GM19239 (cell line): ENCODE results near the gene MAP4K3.
"Not testable (repeated sequence)": the region's sequence is repeated elsewhere in the genome, so short reads cannot be mapped to it uniquely, and the experiment has no call there.

Experiments
- DNase-seq: peaks from one replicate; pipeline ENCODE4 v3.0.0; 2011; ENCODE audit warnings: low spot score; ENCODE audit not compliant: insufficient read length
- FAIRE-seq: peaks from 2 replicates; lab custom pipeline; 2011; peaks lifted over from hg19 to GRCh38; lab: Jason Lieb, UNC

Gene MAP4K3

DNA sequence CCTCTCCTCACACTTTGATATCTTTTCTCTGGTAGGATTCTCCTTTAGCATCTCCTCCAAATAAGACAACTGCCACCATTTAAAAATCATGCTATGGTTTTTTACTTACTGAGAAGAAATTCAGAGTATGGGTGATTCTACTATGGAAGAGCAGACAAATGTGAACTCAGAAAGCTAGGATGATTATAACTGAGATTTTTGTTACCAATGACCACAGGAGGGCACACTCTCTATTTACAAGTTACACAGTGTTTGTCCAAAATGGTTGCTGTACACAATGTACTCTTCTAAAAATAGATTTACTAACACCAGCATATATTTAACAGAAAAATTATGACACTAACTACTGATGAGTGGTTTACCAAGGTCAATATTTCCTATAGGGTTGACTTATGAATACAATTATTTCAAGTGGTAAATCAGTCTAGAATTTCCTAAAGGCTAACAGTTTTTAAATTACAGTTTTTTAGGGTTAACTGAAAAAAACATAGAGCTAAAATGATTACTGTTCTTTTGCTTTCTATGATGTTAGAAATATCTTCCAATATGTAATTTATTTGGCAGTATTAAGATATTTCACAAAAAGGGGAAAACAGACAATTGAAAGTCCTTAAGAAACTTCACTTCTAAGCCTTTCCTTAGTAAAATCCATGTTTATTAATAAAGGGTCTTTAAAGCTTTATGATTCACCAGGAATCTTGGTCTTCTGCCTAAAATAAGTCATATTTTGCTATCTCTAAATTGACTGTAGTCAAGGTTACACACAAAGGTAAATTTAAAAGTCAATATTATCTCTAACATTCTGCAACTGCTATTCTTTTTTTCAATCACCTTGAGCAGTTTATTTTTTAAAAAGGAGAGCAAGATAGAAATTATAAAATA is 57.2 kb downstream of the MAP4K3 start:
- peak; percentile 86 for FAIRE-seq
- no peak for DNase-seq

DNA sequence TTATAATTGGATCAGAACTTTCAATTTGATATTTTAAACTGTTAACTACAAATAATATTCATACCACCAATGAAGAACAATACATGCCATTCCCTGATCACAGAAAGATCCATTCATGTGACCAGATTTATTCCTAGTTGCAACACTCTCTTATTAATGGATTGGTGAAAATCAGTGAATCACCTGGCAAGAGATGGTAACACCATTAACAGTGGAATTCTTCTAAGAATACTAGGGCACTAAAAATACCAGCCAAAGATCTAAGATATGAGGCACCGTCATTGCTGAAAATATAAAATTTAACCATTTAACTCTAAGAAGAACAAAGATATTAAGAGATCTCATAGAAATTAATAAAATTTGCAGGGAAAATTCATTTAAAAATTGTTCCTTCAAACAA is 58.1 kb downstream of the MAP4K3 start:
- no peak for DNase-seq
- no peak for FAIRE-seq

DNA sequence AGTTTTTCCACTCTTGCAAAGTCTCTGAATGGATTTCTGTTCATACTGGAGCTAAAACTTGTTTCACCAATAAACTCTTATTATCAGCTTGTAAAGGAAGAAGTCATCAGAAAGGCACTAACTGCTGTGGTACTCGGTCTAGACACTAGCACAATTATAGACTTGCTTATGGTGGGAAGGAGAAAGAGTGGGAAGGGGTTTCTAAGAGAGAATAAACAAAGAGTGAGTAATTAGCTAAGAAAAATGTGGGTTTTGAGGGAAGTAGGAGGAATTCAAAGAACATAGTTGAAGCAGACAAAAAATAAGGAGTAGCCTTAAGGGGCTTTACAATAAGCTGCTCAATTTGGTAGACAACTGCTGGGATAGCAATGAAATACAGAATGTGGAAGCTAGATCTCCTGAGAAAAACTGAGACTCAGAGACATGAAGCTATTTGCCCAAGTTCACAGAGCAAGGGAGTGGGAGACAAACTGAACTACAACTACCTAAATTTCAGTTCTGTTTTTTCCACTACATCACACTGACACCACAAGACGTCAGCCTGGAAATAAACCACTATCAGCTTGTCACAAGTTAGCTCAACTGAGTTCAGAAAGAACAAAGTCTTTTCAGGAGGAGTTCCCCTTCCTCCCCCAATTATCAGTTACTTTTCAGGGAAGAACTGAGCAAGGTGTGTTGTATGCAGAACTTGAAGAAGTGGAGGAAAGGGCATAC is 59.7 kb downstream of the MAP4K3 start:
- no peak for DNase-seq
- peak; percentile 83 for FAIRE-seq

DNA sequence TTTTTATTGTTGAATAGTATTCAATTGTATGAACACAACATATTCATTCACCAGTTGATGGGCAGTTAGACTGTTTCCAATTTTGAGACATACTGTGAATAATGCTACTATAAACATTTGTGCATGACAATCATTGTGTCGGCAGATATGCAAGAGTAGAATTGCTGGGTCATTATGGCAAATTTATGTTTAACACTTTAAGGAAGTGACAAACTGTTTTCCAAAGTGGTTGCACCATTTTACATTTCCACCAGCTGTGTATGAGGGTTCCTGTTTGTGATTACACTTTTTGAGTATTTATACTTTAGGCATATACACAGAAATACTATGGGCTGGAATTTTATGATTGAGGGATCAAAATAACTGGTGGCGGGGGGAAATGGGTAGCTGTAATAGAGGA is 61.2 kb downstream of the MAP4K3 start:
- FAIRE-seq = no peak

DNA sequence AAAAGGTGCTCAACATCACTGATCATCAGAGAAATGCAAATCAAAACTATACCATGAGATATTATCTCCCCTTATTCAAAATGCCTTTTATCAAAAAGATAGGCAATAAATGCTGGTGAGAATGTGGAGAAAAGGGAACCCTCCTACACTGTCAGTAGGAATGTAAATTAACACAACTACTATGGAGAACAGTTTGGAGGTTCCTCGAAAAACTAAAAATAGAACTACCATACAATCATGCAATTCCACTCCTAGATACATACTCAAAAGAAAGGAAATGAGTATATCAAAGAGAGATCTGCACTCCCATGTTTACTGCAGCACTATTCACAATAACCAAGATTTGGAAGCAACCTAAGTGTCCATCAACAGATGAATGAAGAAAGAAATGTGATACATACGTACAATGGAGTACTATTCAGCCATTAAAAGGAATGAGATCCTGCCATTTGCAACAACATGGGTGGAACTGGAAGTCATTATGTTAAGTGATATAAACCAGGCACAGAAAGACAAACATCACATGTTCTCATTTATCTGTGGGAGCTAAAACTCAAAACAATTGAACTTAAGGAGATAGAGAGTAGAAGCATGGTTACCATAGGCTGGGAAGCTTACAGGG is 63.8 kb downstream of the MAP4K3 start:
- no peak for FAIRE-seq
- DNase-seq = no peak

More for the DNA sequence above, 61.2 kb downstream of the MAP4K3 start:
- DNase-seq = no peak

DNA sequence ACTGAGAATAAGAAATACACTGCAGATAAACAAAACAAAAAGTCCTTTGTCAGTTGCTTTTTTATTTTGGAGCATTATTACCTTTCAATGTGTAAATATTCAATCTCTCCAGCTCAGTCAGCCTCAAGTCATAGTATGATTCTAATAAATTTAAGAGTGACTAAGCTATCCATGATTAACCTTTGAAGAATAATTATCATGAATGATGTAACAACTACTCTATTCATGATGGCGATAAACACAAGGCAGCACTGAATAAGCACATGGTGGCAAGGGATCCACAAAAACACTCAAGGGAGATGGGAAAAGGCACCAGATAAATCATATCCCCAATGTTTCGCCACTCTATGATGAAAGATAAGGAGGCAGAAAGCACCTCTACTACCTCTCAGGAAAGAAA is 67.0 kb downstream of the MAP4K3 start:
- DNase-seq (no peak), FAIRE-seq (no peak)

DNA sequence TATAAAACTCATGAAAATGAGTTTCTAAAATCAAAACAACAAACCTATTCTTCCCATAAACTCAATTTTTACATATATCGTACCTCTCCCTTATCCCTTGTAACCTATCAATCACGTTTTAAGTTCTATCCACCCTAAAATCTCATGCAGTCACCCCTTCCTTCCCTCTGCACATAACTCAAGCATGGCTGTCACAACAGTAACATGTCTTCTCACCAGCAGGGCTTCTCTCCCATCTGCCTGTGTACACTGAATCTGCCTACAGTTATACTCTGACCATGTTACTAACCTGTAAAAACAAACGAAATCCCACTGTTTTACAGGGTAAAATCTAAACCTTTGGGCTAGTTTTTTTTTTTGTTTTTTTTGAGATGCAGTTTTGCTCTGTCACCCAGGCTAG is 68.2 kb downstream of the MAP4K3 start:
- FAIRE-seq = no peak
- DNase-seq = no peak

DNA sequence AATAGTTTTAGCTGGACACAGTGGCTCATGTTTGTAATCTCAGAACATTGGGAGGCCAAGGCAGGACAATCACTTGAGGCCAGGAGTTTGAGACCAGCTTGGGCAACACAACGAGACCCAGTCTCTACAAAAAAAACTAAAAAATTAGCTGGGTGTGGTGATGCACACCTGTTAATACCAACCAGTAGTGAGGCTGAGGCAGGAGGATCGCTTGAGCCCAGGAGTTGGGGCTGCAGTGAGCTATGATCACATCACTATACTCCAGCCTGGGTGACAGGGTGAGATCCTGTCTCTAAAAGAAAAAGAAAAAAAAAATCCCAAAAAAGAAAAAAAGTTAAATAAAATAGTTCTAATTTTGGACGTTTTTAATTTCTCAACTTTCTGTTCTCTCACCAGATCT is 68.7 kb downstream of the MAP4K3 start:
- no peak for DNase-seq
- no peak for FAIRE-seq

DNA sequence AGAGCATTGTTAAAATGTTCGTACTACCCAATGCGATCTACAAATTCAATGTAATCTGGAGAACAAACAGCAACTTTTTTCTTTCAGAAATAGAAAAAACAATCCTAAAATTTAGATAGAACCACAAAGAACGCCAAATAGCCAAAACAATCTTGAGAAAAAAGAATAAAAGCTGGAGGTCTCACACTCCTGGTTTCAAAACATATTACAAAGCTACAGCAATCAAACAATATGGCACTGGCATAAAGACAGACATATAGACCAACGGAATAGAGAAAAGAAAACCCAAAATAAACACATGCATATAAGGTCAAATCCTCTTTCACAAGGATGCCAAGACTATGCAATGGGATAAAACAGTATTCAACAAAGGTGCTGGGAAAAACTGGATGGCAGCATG is 74.5 kb downstream of the MAP4K3 start:
- DNase-seq = no peak
- FAIRE-seq = no peak

DNA sequence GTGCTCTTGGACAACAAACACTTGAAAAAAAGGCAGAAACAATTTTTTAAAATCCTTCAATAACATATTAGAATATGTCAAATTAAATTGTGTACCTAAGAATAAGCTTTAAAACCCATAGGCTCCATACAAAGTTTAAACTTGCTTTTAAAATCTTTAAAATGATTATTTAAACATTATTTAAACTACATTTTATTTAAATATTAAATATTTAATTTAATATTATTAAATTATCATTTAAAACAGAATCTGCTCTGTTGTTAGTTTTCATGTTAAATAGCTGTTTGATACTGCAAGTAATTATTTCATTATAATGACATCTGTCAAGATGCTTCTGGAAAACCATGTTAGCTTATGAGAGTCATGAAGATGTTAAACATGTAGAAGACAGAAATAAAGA is 75.6 kb downstream of the MAP4K3 start:
- no peak for FAIRE-seq
- DNase-seq = no peak

DNA sequence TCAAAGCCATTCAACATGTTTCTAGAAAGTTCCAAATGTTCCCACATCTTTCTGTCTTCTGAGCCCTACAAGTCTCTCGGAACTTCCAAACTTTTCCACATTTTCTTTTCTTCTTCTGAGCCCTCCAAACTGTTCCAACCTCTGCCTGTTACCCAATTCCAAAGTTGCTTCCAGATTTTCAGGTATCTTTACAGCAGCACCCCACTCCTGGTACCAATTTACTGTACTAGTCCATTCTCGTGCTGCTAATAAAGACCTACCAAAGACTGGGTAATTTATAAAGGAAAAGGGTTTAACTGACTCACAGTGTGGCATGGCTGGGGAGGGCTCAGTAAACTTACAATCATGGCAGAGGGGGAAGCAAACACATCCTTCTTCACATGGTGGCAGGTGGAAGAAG is 76.7 kb downstream of the MAP4K3 start:
- DNase-seq, FAIRE-seq: not testable (repeated sequence)

DNA sequence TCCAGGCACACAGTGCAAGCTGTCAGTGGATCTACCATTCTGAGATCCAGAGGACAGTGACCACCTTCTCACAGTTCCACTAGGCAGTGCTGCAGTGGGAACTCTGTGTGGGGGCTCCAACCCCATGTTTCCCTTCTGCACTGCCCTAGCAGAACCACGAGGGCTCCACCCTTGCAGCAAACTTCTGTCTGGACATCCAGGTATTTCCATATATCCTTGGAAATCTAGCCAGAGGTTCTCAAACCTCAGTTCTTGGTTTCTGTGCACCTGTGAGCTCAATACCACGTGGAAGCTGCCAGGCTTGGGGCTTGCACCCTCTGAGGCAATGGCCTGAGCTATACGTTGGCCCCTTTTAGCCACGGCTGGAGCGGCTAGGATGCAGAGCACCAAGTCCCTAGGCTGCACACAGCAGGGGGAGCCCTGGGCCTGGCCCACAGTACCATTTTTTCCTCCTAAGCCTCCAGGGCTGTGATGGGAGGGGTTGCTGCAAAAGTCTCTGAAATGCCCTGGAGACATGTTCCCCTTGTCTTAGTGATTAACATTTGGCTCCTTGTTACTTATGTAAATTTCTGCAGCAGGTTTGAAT is 77.5 kb downstream of the MAP4K3 start:
- DNase-seq = no peak
- no peak for FAIRE-seq

DNA sequence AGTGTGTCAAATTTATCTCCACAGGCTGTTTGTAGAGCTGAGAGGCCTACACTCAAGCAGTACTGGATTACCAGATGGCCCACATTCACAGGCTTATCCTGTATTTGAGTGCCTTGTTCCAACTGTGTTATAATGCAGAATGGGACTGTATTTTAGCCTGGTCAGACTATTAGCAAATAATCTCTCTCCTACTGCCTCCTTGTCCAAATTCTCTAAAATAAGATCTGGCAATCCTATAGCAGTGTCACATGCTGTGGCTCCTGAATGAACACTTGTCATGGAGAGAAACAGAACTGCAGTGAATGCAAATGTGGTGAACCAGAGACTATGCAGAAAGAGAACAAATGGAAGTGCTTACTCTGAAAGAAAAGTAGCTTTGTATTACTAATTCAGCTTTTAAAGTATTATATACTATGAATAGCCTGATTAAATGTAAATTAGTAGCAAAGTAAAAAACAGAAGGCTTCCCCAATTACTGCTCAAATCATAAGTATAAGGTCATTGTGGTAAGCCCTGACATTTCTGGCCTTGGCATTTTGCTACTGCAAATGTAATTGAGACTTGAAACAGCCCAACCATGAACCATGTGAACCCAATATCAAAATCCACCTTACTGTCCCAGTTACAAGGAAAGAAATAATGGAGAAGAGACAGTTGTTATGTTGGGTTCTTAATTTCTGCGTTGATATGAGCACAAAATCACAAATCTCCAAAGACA is 80.0 kb downstream of the MAP4K3 start:
- FAIRE-seq = no peak
- no peak for DNase-seq

DNA sequence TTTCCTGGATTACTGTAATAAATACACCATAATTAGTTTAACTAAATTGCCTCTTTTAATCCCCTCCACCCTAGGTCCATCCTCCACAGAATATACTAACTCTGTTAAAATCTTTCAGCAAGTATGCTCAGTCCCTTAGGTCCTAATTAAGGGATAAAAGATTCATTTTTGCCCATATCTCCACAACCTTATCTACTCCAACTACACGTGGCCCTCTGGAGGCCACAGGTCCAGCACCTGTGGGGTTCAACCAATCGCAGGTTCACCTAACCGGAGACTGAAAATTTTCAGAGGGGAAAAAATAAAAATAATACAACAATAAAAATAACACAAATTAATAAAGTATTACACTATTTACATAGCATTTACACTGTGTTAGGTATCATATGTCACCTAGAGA is 86.4 kb downstream of the MAP4K3 start:
- no peak for FAIRE-seq
- DNase-seq = no peak

DNA sequence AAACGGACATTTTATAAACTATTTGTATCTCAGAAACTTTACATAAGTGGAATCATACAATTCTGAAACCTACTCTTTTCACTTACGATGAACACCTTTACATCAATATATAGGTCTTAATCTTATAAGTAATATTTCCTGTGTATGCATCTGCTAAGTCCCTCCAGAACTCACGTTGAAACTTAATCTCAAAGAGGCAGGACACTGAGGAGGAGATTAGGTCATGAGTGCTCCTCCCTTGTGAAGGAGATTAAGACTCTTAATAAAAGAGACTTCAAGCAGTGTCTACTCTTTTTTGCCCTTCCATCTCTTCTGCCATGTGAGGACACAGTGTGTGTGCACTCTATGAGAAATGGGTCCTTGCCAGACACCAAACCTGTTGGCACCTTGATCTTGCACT is 98.6 kb downstream of the MAP4K3 start:
- no peak for FAIRE-seq
- DNase-seq = no peak

DNA sequence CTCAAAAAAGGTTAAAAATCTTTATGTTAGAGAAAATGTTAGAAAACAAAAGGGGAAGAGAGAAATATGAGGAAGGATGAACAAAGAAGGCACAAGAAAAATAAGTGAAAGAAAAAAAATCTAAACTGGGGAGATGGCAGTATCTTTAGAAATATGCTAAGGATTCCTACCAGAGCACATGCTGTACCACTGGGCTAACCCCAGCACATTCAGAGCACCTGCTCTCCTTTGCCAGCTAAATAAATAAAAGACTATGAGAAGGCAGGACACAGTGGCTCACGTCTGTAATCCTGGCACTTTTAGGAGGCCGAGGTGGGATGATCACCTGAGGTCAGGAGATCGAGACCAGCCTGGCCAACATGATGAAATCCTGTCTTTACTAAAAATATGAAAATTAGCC is 101.2 kb downstream of the MAP4K3 start:
- FAIRE-seq = no peak

DNA sequence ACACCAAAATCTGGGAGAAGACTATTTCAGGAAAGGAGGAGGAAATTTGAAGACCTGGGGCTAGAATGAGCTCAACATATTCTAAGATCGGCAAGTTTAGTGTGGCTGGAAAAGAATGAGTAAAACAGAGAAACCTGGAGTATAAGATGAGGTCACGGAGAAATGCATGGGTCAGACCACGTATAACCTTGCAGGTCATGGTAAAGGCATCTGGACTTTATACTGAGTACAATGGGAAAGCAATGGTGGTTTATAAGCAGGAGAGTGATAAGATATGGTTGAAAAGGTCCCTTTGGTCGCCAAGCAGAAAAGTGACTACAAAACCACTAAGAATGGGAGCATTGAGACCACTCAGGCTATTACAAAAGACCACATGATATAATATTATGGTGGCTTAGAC is 102.1 kb downstream of the MAP4K3 start:
- DNase-seq = no peak
- no peak for FAIRE-seq

More for the DNA sequence above, 101.2 kb downstream of the MAP4K3 start:
- no peak for DNase-seq

DNA sequence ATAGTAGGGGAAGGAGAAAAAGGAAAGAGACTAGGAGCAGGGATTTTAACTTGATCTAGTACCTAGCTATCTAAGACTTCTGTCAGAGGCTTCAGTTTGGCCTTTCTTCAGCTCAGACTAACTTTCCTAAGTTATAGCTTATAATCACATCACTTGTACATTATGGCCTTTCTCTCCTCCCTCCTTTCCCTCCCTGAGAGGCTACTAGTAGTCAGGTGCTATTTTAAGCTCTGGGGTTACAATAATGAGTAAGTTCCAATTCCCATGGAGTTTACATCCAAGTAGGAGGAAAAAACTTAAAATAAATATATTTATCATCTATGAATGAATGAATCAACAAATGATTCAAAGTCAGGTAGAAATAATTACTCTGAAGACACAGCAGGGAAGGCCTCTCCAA is 102.6 kb downstream of the MAP4K3 start:
- DNase-seq (no peak), FAIRE-seq (no peak)

DNA sequence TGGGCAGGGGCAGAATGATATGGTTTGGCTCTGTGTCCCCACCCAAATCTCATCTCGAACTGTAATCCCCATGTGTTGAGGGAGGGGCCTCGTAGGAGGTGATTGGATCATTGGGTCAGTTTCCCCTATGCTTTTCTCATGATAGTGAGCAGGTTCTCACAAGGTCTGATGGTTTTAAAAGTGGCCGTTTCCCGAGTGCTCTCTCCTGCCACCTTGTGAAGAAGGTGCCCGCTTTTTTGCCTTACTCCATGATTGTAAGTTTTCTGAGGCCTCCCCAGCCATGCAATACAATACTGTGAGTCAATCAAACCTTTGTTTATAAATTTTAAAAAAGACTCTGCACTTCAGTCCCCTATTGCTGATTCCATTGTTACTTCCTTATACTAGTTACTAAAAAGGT is 110.4 kb downstream of the MAP4K3 start:
- no peak for DNase-seq
- no peak for FAIRE-seq

DNA sequence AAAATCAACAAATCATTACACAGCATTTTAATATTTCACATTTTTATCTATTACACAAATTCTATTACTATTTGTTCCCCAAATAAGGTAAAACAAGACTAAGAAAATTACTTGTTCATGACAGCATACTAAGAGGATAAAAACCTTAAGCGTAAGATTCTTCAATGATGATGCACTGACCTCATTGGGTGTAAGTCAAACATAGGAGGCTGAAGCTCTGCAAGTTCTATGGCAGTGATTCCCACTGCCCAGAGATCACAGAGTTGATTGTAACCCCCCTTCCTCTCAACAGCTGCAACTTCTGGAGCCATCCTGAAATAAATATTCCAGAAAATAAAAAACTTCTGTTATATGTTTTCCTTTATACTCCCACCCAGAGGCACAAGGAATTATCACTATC is 111.1 kb downstream of the MAP4K3 start:
- DNase-seq (no peak), FAIRE-seq (no peak)
